Right lobe of liver (tissue), 6 donors: ENCODE data around the gene CORO2B. TPM values are rescaled to one million over a fixed set of nuclear protein-coding genes. Genes with fewer than 3 reads are reported as not detected.

Source experiments
- ATAC-seq, 4 donors: fragments of 200-7000 bp; cut with Tn5 transposase; one replicate each; pipeline ENCODE4 v1.9.1; 2020; ENCODE audit warnings: mild to moderate bottlenecking in 4 of 4, moderate library complexity in 4 of 4
- DNase-seq, 3 donors: peaks; one replicate each; pipeline ENCODE4 v3.0.0-alpha.2; 2020
- H3K27ac ChIP-seq, 3 donors: fragments of 200-600 bp; one replicate each; pipeline ENCODE4 v1.8.0; 2022
- H3K27me3 ChIP-seq, 2 donors: fragments of 200-600 bp; one replicate each; pipeline ENCODE4 v1.8.0; 2022
- H3K36me3 ChIP-seq, 4 donors: fragments of 200-600 bp; sonication (generic) in 1 of 4; one replicate each; pipeline versions ENCODE4 v1.5.1 to v1.8.0; 2017 to 2022; ENCODE audit warnings: control low read depth in 1 of 4
- H3K4me1 ChIP-seq, 4 donors: fragments of 200-600 bp; sonication (generic) in 1 of 4; one replicate each; pipeline versions ENCODE4 v1.5.1 to v1.8.0; 2017 to 2022; ENCODE audit warnings: control low read depth in 1 of 4
- H3K4me3 ChIP-seq, 3 donors: fragments of 200-600 bp; one replicate each; pipeline ENCODE4 v1.8.0; 2022
- H3K9me3 ChIP-seq, 4 donors: fragments of 200-600 bp; sonication (generic) in 1 of 4; one replicate each; pipeline versions ENCODE4 v1.5.1 to v1.8.0; 2017 to 2022; ENCODE audit warnings: control low read depth in 1 of 4
- POLR2A ChIP-seq: fragments of 450-650 bp; IDR thresholded peaks from one replicate; pipeline ENCODE4 v1.6.1; 2017; ENCODE audit warnings: antibody characterized with exemption, mild to moderate bottlenecking
- WGBS: methylation state at CpG from one replicate; pipeline ENCODE4 v1.1.6; 2018; ENCODE audit warnings: low coverage, low lambda C conversion rate; ENCODE audit not compliant: insufficient coverage; ENCODE audit errors: missing lambda C conversion rate; 5-methylcytosine and 5-hydroxymethylcytosine counted together
- intact Hi-C, 2 donors: fragments of 100-400 bp; cut with DNase I; formaldehyde crosslinking; loops; one replicate each; pipeline versions ENCODE4 v1.11.2 to v1.14.1; 2022
- total RNA-seq, 6 experiments: library from RNA; depleted of rRNA in 2 of 6; stranded (reverse); fragments of >200 nt in 2 of 6; fragmentation: NEBNext Ultra II Directional in 3 of 6; extraction: Animal tissue kit (Norgen Biotek cat#: 25700) in 3 of 6; gene quantifications; one replicate each; pipeline versions ENCODE4 v1.1.0 to v1.2.4, GENCODE V29; 2016 to 2023
- TF ChIP-seq, protein P1 (sequence below), 4 donors: fragments of 200-600 bp in 3 of 4; fragments of 450-650 bp in 1 of 4; IDR thresholded peaks; one replicate each; pipeline versions ENCODE4 v1.5.1 to v1.8.0; 2016 to 2022; ENCODE audit warnings: antibody characterized with exemption in 4 of 4, mild to moderate bottlenecking in 2 of 4
- donor health status: DM: no; HTN: yes; CAD: no.
- donor health status: DM: no; HTN: no; CAD: no.
- donor health status: DM: no; HTN: no; CAD: no.
- donor health status: DM: no; HTN: yes; CAD: no.
- donor health status: DM: no; HTN: yes; CAD: no.

Gene CORO2B
- total RNA-seq, 6 experiments from 2014 or later = 0.18 to 0.68 (median 0.41) TPM

DNA sequence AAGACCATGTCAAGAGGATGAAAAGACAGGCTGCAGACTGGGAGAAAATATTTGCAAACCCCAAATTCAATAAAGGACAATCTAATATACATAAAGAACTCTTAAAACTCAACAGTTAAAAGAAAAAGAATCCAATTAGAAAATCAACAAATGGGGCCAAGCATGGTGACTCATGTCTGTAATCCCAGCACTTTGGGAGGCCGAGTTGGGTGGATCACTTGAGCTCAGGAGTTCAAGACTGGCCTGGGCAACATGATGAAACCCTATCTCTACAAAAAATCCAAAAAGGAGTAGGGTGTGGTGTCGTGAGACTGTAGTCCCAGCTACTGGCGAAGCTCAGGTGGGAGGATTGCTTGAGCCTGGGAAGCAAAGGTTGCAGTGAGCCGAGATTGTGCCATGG lies 184.3 kb downstream of the CORO2B start:
- ATAC-seq = no peak
- Histone ChIP-seq H3K27ac (no peak overlapping the region), H3K27me3 (no peaks in the 10 kb centered on the region), H3K4me3 (no peak overlapping the region), H3K9me3 (no peaks in the 10 kb centered on the region), H3K36me3 (no peaks in the 10 kb centered on the region), H3K4me1 (no peaks in the 10 kb centered on the region)
- no peak for DNase-seq
- WGBS = 80% methylated on average over 4 of the region's 4 CpGs
- intact Hi-C loops = no loop called here
- TF ChIP-seq, protein P1, sequence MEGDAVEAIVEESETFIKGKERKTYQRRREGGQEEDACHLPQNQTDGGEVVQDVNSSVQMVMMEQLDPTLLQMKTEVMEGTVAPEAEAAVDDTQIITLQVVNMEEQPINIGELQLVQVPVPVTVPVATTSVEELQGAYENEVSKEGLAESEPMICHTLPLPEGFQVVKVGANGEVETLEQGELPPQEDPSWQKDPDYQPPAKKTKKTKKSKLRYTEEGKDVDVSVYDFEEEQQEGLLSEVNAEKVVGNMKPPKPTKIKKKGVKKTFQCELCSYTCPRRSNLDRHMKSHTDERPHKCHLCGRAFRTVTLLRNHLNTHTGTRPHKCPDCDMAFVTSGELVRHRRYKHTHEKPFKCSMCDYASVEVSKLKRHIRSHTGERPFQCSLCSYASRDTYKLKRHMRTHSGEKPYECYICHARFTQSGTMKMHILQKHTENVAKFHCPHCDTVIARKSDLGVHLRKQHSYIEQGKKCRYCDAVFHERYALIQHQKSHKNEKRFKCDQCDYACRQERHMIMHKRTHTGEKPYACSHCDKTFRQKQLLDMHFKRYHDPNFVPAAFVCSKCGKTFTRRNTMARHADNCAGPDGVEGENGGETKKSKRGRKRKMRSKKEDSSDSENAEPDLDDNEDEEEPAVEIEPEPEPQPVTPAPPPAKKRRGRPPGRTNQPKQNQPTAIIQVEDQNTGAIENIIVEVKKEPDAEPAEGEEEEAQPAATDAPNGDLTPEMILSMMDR (IDR thresholded peaks at IDR 0.05) = no peak
- no peak for TF ChIP-seq POLR2A

DNA sequence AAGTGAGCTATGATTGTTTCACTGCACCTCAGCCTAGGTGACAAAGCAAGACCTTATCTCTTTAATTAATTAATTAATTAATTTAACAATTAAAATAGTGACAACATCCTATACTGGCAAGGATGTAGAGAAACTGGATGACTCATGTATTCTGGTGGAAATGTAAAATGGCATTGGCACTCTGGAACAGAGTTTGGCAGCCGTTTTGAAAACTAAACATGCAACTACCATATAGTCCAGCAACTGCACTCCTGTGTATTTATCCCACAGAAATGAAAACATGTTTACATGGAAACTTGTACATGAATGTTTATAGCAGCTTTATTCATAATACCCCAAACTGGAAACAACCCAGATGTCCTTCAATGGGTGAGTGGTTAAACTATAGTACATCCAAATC lies 185.3 kb downstream of the CORO2B start:
- no peak for TF ChIP-seq POLR2A
- TF ChIP-seq, protein P1 (IDR thresholded peaks at IDR 0.05) = no peak
- no peak overlapping the region for H3K4me3 ChIP-seq
- DNase-seq (no peak), ATAC-seq (no peak)
- no peaks in the 10 kb centered on the region for H3K4me1 ChIP-seq
- H3K27me3 ChIP-seq = no peaks in the 10 kb centered on the region
- H3K36me3 ChIP-seq = no peaks in the 10 kb centered on the region
- intact Hi-C loops = no loop called here
- WGBS = 64% methylated on average over 1 of the region's 1 CpG
- H3K9me3 ChIP-seq = no peaks in the 10 kb centered on the region
- H3K27ac ChIP-seq = no peak overlapping the region

DNA sequence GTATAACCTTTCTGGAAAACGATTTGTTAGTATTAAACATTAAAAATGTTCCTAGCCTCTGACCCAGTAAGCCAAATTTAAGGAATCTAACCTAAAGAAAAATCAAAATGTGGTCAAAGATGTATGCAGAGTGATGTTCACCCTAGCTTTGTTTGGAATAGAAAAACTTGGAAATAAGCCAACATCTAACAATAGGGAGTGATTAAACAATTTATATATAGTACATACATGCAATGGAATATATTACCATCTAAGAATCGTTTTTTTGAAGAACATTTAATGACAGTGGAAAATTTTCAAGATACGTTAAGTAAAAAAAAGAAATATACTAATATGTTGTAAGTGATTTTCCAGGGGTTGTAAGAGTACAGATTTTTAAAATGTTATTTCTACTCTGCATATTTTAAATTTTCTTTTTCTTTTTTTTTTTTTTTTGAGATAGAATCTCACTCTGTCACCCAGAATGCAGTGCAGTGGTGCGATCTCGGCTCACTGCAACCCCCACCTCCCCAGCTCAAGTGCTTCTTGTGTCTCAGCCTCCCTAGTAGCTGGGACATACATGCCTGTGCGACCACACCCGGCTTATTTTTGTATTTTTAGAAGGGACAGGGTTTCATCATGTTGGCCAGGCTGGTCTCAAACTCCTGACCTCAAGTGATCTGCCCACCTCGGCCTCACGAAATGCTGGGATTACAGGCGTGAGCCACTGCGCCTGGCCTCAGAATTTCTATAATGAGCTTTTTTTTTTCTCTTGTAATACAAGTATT lies 187.0 kb downstream of the CORO2B start:
- Histone ChIP-seq H3K27ac (no peak overlapping the region), H3K27me3 (no peaks in the 10 kb centered on the region), H3K9me3 (no peaks in the 10 kb centered on the region), H3K4me3 (no peak overlapping the region), H3K4me1 (no peaks in the 10 kb centered on the region), H3K36me3 (no peaks in the 10 kb centered on the region)
- 70% methylated on average over 10 of the region's 11 CpGs for WGBS
- DNase-seq (no peak), ATAC-seq (no peak)
- TF ChIP-seq, protein P1 (IDR thresholded peaks at IDR 0.05) = no peak
- intact Hi-C loops = no loop called here

DNA sequence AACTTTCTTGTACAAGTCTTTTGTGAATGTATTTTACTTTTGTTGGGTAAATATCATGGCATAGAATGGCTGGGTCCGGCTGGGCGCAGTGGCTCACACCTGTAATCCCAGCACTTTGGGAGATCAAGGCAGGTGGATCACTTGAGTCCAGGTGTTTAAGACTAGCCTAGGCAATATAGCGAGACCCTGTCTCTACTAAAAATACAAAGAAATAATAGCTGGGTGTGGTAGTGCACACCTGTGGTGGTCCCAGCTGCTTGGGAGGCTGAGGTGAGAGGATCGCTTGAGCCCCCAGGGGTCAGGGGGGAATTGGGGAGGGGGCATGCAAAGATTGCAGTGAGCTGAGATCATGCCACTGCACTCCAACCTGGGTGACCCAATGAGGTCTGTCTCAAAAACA lies 189.0 kb downstream of the CORO2B start:
- WGBS = 66% methylated on average over 4 of the region's 4 CpGs
- ATAC-seq = no peak
- intact Hi-C loops = no loop called here

More for the DNA sequence above, 189.0 kb downstream of the CORO2B start:
- Histone ChIP-seq H3K27me3 (no peaks in the 10 kb centered on the region), H3K36me3 (no peaks in the 10 kb centered on the region), H3K4me1 (no peaks in the 10 kb centered on the region), H3K4me3 (no peak overlapping the region), H3K9me3 (no peaks in the 10 kb centered on the region), H3K27ac (no peak overlapping the region)
- DNase-seq = no peak
- TF ChIP-seq, protein P1 (IDR thresholded peaks at IDR 0.05) = no peak
- TF ChIP-seq POLR2A = no peak
